Activated naive CD4-positive, alpha-beta T cell treated with anti-CD3 and anti-CD28 coated beads for 36 hours (primary cell): ENCODE data around the gene TBC1D10B. TPM values are rescaled to one million over a fixed set of nuclear protein-coding genes. Genes with fewer than 3 reads are reported as not detected.
"Not testable (repeated sequence)": the region's sequence is repeated elsewhere in the genome, so short reads cannot be mapped to it uniquely, and the experiment has no call there.

Experiments used
- CTCF ChIA-PET: fragments of 350-600 bp; sonication (Branson Sonifier 250); formaldehyde crosslinking; loops from one replicate; lab custom pipeline; 2021; ENCODE audit warnings: antibody characterized with exemption; lab: Charles Lee
- DNase-seq: peaks from one replicate; pipeline ENCODE4 v3.0.0-alpha.2; 2020
- H3K27ac Mint-ChIP-seq: one replicate; pipeline ENCODE4 v1.8.0; 2021; ENCODE audit warnings: mild to moderate bottlenecking, mixed read lengths
- H3K27me3 Mint-ChIP-seq: one replicate; pipeline ENCODE4 v1.8.0; 2021; ENCODE audit warnings: low read depth, mixed read lengths
- H3K36me3 Mint-ChIP-seq: one replicate; pipeline ENCODE4 v1.8.0; 2021; ENCODE audit warnings: low read depth, mixed read lengths
- H3K4me1 Mint-ChIP-seq: one replicate; pipeline ENCODE4 v1.8.0; 2021; ENCODE audit warnings: low read depth, mixed read lengths
- H3K4me3 Mint-ChIP-seq: one replicate; pipeline ENCODE4 v1.8.0; 2021; ENCODE audit warnings: mild to moderate bottlenecking, moderate library complexity, mixed read lengths
- H3K9me3 Mint-ChIP-seq: one replicate; pipeline ENCODE4 v1.8.0; 2021; ENCODE audit warnings: mixed read lengths
- intact Hi-C: fragments of 100-400 bp; cut with micrococcal nuclease; formaldehyde crosslinking; loops from one replicate; pipeline ENCODE4 v1.15.1; 2023
- total RNA-seq, 2 experiments: library from RNA; stranded (reverse); gene quantifications; one replicate each; pipeline ENCODE4 v1.2.3, GENCODE V29; 2021

The TBC1D10B gene
- total RNA-seq, 2 experiments from 2014 or later: 36.6 to 38.4 TPM

- not testable (repeated sequence) for H3K27me3 Mint-ChIP-seq, H3K36me3 Mint-ChIP-seq, H3K9me3 Mint-ChIP-seq
- H3K4me3 Mint-ChIP-seq: peak overlapping the region; percentile 78
- H3K27ac Mint-ChIP-seq: peak overlapping the region; percentile 82
- H3K4me1 Mint-ChIP-seq: peaks cover 26% of the 10 kb centered on the region
- CTCF ChIA-PET: interaction anchor here (0.6 to 1.6 kb wide), 2 partner anchors 242 to 302 kb away, joined by 3 to 4 read pairs; no protein-coding TSS in a partner anchor
- DNase-seq: peak; percentile 86
- intact Hi-C loops: loop anchor here (1.0 to 2.0 kb wide), 4 partner anchors 20 to 72 kb away; partner anchors contain the start of genes CD2BP2, TBC1D10B and ZNF771
These were observed 35.2 kb downstream of the TBC1D10B start for GRCh38 chr16:30335028-30335597.

- DNase-seq: peak; percentile 89
- peak overlapping the region; percentile 86 for H3K27ac Mint-ChIP-seq
- H3K9me3 Mint-ChIP-seq, H3K27me3 Mint-ChIP-seq, H3K36me3 Mint-ChIP-seq: not testable (repeated sequence)
- peaks cover 27% of the 10 kb centered on the region for H3K4me1 Mint-ChIP-seq
- peak overlapping the region; percentile 95 for H3K4me3 Mint-ChIP-seq
- CTCF ChIA-PET: interaction anchor here (0.6 kb wide), 1 partner anchor 302 kb away, joined by 4 read pairs; no protein-coding TSS in a partner anchor
- intact Hi-C loops: loop anchor here (2.0 kb wide), 2 partner anchors 44 to 72 kb away; partner anchors contain the start of gene ZNF771
These were observed 35.8 kb downstream of the TBC1D10B start for GRCh38 chr16:30334473-30334989.

- intact Hi-C loops, DNase-seq, CTCF ChIA-PET, H3K27me3 Mint-ChIP-seq, H3K9me3 Mint-ChIP-seq, H3K4me3 Mint-ChIP-seq, H3K27ac Mint-ChIP-seq, H3K36me3 Mint-ChIP-seq: not testable (repeated sequence)
- peaks cover 32% of the 10 kb centered on the region for H3K4me1 Mint-ChIP-seq
These were observed 46.1 kb downstream of the TBC1D10B start for GRCh38 chr16:30324220-30324619.

- CTCF ChIA-PET: interaction anchor here (0.6 kb wide), 1 partner anchor 142 kb away, joined by 3 read pairs; no protein-coding TSS in a partner anchor
- intact Hi-C loops, H3K36me3 Mint-ChIP-seq, H3K4me3 Mint-ChIP-seq, DNase-seq, H3K27ac Mint-ChIP-seq, H3K27me3 Mint-ChIP-seq, H3K9me3 Mint-ChIP-seq: not testable (repeated sequence)
- H3K4me1 Mint-ChIP-seq: peaks cover 15% of the 10 kb centered on the region
These were observed 51.6 kb downstream of the TBC1D10B start for GRCh38 chr16:30318647-30319046.

- DNase-seq, H3K9me3 Mint-ChIP-seq, H3K27me3 Mint-ChIP-seq, H3K4me3 Mint-ChIP-seq, H3K36me3 Mint-ChIP-seq, intact Hi-C loops, CTCF ChIA-PET, H3K27ac Mint-ChIP-seq: not testable (repeated sequence)
- peaks cover 26% of the 10 kb centered on the region for H3K4me1 Mint-ChIP-seq
These were observed 59.4 kb downstream of the TBC1D10B start for GRCh38 chr16:30310937-30311336.

- H3K27me3 Mint-ChIP-seq, H3K9me3 Mint-ChIP-seq, H3K4me3 Mint-ChIP-seq, CTCF ChIA-PET, intact Hi-C loops, H3K36me3 Mint-ChIP-seq, H3K27ac Mint-ChIP-seq: not testable (repeated sequence)
- peaks cover 20% of the 10 kb centered on the region for H3K4me1 Mint-ChIP-seq
- peak; percentile 20 for DNase-seq
These were observed 61.0 kb downstream of the TBC1D10B start for GRCh38 chr16:30309255-30309654.

Other genes starting within 250 kb of the TBC1D10B start
- gene MAPK3, start 247.3 kb downstream of the TBC1D10B start, total RNA-seq: 10 to 100 TPM; 64.3 to 64.5 TPM
- 100 to 1,000 TPM; 855 to 866 TPM for gene CORO1A, start 186.9 kb downstream of the TBC1D10B start, total RNA-seq
- 100 to 1,000 TPM; 160 to 173 TPM for gene BOLA2B, start 176.8 kb downstream of the TBC1D10B start, total RNA-seq
- gene SLX1A, start 176.6 kb downstream of the TBC1D10B start, total RNA-seq: 10 to 100 TPM; 35.4 to 42.5 TPM
- 1 to 10 TPM; 8.7 to 9.2 TPM for gene SULT1A3, start 171.2 kb downstream of the TBC1D10B start, total RNA-seq
- gene NPIPB13, start 122.0 kb downstream of the TBC1D10B start, total RNA-seq: 1 to 10 TPM; 5.7 to 6.8 TPM
- 10 to 100 TPM; 39.2 to 41.4 TPM for gene CD2BP2, start 15.2 kb downstream of the TBC1D10B start, total RNA-seq
- under 1 TPM; 0.67 to 0.86 TPM for gene MYL11, start 4.3 kb upstream of the TBC1D10B start, total RNA-seq
- 100 to 1,000 TPM; 133 to 134 TPM for gene SEPTIN1, start 12.1 kb upstream of the TBC1D10B start, total RNA-seq
- 1 to 10 TPM; 5.3 to 6.0 TPM for gene ZNF48, start 24.9 kb upstream of the TBC1D10B start, total RNA-seq
- 1 to 10 TPM; 3.4 to 4.7 TPM for gene ZNF771, start 37.1 kb upstream of the TBC1D10B start, total RNA-seq
- 10 to 100 TPM; 69.9 to 73.0 TPM for gene DCTPP1, start 59.5 kb upstream of the TBC1D10B start, total RNA-seq
- 10 to 100 TPM; 37.8 to 39.2 TPM for gene SEPHS2, start 75.4 kb upstream of the TBC1D10B start, total RNA-seq
- gene ITGAL, start 102.2 kb upstream of the TBC1D10B start, total RNA-seq: 10 to 100 TPM; 83.8 to 89.0 TPM
- gene ZNF768, start 156.1 kb upstream of the TBC1D10B start, total RNA-seq: 1 to 10 TPM; 7.8 to 8.3 TPM
- gene ZNF747, start 164.4 kb upstream of the TBC1D10B start, total RNA-seq: 1 to 10 TPM; 5.1 to 6.1 TPM
- 1 to 10 TPM; 7.6 to 9.5 TPM for gene ZNF764, start 187.9 kb upstream of the TBC1D10B start, total RNA-seq
- gene ZNF688, start 201.2 kb upstream of the TBC1D10B start, total RNA-seq: 1 to 10 TPM; 3.7 to 3.9 TPM
- 10 to 100 TPM; 11.9 to 13.2 TPM for gene ZNF785, start 215.2 kb upstream of the TBC1D10B start, total RNA-seq
- 10 to 100 TPM; 10.7 to 11.5 TPM for gene ZNF689, start 239.9 kb upstream of the TBC1D10B start, total RNA-seq